Neutrophil (primary cell): ENCODE data around the gene PLD2.
"Not testable (repeated sequence)": the region's sequence is repeated elsewhere in the genome, so short reads cannot be mapped to it uniquely, and the experiment has no call there.

ENCODE experiments used
- H3K27ac ChIP-seq: fragments of 200-600 bp; sonication (generic); 2 replicates; pipeline ENCODE4 v1.5.1; 2016; ENCODE audit warnings: mild to moderate bottlenecking, moderate library complexity
- H3K27me3 ChIP-seq: fragments of 200-600 bp; sonication (generic); 2 replicates; pipeline ENCODE4 v1.6.0; 2016; ENCODE audit warnings: mild to moderate bottlenecking
- H3K36me3 ChIP-seq: fragments of 200-600 bp; sonication (generic); 2 replicates; pipeline ENCODE4 v1.5.1; 2017
- H3K4me1 ChIP-seq, 2 experiments: fragments of 200-600 bp in 1 of 2; sonication (generic) in 1 of 2; 1 replicate in 1 of 2; 2 replicates in 1 of 2; pipeline versions ENCODE4 v1.5.1 to v1.6.1; 2013 to 2016; ENCODE audit warnings: low read depth in 1 of 2, low read length in 1 of 2, mild to moderate bottlenecking in 1 of 2, moderate library complexity in 1 of 2; ENCODE audit not compliant: control insufficient read depth in 1 of 2, insufficient read depth in 1 of 2
- H3K4me3 ChIP-seq, 2 experiments: fragments of 200-600 bp in 1 of 2; sonication (generic) in 1 of 2; 1 replicate in 1 of 2; 2 replicates in 1 of 2; pipeline ENCODE4 v1.5.1; 2013 to 2016; ENCODE audit warnings: low read depth in 1 of 2, low read length in 1 of 2, mild to moderate bottlenecking in 1 of 2, moderate library complexity in 1 of 2
- H3K9me3 ChIP-seq: fragments of 200-600 bp; sonication (generic); 2 replicates; pipeline ENCODE4 v1.5.1; 2016
- TF ChIP-seq, protein P1 (sequence below): fragments of 200-600 bp; sonication (generic); IDR thresholded peaks from 2 replicates; pipeline ENCODE4 v1.5.1; 2016; ENCODE audit warnings: antibody characterized with exemption

Gene PLD2

DNA sequence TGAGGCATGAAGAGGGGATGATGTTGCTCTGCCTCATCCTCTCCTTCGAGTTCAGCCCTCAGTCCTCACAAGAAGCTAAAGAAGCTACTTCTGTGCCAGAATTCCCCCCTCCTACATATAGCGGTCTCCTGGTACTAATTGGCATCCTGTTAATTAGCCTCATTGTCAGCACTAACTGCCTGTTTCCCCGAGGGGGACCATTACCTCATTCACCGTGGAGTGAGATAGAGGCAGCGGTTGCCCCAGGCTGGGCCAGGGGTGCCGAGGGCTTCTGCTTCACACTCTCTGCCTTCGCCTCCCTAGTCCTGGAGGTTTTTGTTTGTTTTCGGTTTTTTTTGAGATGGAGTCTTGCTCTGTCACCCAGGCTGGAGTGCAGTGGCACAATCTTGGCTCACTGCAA, 20.4 kb downstream of the PLD2 start:
- H3K9me3 ChIP-seq: no peaks in the 10 kb centered on the region
- no peak overlapping the region for H3K27ac ChIP-seq
- TF ChIP-seq, protein P1, sequence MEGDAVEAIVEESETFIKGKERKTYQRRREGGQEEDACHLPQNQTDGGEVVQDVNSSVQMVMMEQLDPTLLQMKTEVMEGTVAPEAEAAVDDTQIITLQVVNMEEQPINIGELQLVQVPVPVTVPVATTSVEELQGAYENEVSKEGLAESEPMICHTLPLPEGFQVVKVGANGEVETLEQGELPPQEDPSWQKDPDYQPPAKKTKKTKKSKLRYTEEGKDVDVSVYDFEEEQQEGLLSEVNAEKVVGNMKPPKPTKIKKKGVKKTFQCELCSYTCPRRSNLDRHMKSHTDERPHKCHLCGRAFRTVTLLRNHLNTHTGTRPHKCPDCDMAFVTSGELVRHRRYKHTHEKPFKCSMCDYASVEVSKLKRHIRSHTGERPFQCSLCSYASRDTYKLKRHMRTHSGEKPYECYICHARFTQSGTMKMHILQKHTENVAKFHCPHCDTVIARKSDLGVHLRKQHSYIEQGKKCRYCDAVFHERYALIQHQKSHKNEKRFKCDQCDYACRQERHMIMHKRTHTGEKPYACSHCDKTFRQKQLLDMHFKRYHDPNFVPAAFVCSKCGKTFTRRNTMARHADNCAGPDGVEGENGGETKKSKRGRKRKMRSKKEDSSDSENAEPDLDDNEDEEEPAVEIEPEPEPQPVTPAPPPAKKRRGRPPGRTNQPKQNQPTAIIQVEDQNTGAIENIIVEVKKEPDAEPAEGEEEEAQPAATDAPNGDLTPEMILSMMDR: no peak
- no peaks in the 10 kb centered on the region for H3K36me3 ChIP-seq
- peaks cover 4% of the 10 kb centered on the region for H3K27me3 ChIP-seq
- no peak overlapping the region for H3K4me3 ChIP-seq
- H3K4me1 ChIP-seq: no peaks in the 10 kb centered on the region

DNA sequence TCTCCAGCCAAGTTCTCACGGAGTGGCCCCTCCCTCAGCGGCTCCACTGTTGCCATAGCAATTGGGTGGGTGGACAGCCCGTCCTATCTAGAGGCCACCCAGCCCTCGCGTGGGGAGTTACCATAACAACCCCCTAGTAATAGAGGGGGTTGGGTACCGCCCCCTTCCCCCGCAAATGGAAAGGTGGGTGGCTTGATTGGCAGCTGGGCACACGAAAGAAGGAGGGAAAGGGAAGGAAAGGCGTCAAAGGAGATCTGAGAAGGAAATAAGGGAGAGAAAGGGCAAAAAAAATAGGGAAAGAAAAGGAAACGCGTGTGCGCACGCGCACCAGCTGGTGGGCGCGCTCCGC, 25.9 kb downstream of the PLD2 start:
- H3K4me3 ChIP-seq: peak overlapping the region; percentile 81 to 93
- H3K9me3 ChIP-seq, H3K27me3 ChIP-seq, H3K36me3 ChIP-seq: not testable (repeated sequence)
- H3K27ac ChIP-seq: peak overlapping the region; percentile 87
- H3K4me1 ChIP-seq: peaks cover 30 to 41% of the 10 kb centered on the region in 2 experiments

DNA sequence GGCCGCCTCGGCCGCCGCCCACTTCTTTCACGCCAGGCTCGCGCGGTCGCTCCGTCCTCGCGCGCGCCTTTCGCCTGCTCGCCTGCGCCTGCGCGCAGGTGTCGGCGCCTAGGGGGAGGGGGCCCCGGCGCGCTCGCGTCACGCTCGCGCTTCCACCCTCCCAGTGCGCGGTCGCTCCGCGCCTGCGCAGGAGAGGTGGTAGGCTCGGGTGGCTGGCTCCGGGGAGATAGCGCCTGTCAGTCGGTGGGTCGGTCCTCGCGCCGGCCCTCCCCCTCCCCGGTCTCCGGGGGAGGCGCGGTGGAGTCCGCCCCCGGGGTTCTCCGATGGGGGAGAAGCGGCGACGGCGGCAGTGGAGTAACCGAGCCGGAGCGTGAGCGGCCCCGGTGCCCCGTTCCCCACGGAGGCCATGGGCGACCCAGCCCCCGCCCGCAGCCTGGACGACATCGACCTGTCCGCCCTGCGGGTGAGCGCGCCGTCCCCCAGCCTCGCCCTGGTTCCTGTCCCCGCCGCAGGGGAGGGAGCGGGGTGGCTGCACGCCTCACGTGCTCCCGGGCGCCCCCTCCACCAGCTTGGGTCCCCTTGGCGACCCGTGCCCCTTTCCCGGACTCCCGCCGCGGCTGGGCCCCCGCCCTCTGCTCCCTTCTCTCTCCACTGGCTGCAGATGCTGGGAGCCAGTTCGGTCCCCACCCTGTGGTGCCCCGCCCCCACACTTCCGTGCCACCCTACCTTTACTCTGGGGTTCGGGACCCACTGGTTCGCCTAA, 26.4 kb downstream of the PLD2 start, which contains the start of gene MINK1:
MINK1 (plus strand) TSS at position 163 of the 763 bp plus-strand sequence; CDS start at position 407, 244 bp downstream.
- peaks cover 7% of the 10 kb centered on the region for H3K36me3 ChIP-seq
- H3K9me3 ChIP-seq: no peaks in the 10 kb centered on the region
- TF ChIP-seq, protein P1: no peak
- peaks cover 31 to 45% of the 10 kb centered on the region in 2 experiments for H3K4me1 ChIP-seq
- peak within 1 kb of the TSS; percentile 87 for H3K27ac ChIP-seq
- peak within 1 kb of the TSS; percentile 81 to 93 for H3K4me3 ChIP-seq
- H3K27me3 ChIP-seq: no peaks in the 10 kb centered on the region

DNA sequence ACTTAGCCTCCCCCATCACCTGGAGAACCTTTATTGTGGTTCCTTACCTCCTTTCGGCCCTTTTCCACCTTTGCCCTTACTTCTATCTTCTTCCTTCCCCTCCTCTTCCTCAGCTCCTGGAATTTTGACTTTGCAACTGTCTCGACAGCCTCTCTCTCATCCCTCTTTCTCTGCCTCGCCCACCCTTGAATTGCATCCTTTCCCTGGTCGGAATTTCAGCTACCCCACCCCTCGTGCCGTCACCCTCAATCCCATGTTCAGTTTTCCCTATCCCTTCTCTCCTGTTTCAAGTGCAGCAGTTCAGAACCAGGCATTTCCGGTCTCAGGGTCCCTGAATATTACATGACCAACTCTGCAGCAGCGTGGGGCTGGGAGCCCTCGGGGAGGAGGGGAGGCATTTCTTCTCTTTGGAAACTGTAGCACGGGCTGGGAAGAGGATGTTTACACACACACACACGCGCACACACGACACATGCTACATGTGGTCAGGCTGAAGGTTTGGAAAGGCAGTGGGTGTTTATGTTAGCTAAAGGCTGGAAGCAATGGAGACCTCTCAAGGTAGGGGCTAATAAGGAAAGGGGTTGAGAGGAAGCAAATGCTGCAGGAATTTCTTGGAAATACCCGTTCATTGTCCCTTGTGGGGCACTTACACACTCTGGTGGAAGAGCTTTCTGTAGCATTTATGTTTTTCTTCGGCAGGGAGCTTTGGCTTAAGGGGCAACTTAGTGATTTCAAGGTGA, 27.2 kb downstream of the PLD2 start:
- peak overlapping the region; percentile 81 to 93 for H3K4me3 ChIP-seq
- TF ChIP-seq, protein P1: no peak
- H3K27ac ChIP-seq: peak overlapping the region; percentile 87
- H3K9me3 ChIP-seq: no peaks in the 10 kb centered on the region
- no peaks in the 10 kb centered on the region for H3K27me3 ChIP-seq
- H3K4me1 ChIP-seq: peaks cover 31 to 45% of the 10 kb centered on the region in 2 experiments
- peaks cover 7% of the 10 kb centered on the region for H3K36me3 ChIP-seq

DNA sequence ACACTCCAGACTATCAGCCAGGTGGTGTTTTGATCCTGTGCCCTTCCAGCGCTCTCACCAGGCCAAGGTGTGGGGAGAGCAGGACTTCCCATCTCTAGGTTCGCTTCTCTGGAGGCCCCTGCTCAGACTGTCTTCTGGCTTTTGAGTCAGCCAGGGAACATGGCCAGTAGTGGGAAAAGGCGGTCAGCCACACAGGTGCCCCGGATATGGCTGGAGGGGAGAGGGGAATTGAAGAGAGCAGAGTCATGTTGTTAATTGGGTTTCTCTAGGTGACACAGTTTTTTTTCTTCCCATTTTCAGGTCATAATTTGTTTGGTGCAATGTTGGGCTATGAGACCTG, 27.7 kb downstream of the PLD2 start:
- H3K27me3 ChIP-seq: no peaks in the 10 kb centered on the region
- peaks cover 7% of the 10 kb centered on the region for H3K36me3 ChIP-seq
- H3K4me1 ChIP-seq: peaks cover 31 to 45% of the 10 kb centered on the region in 2 experiments
- H3K9me3 ChIP-seq: no peaks in the 10 kb centered on the region
- peak overlapping the region in 1 of 2 experiments; percentile 81 for H3K4me3 ChIP-seq
- H3K27ac ChIP-seq: peak overlapping the region; percentile 87
- TF ChIP-seq, protein P1: no peak

DNA sequence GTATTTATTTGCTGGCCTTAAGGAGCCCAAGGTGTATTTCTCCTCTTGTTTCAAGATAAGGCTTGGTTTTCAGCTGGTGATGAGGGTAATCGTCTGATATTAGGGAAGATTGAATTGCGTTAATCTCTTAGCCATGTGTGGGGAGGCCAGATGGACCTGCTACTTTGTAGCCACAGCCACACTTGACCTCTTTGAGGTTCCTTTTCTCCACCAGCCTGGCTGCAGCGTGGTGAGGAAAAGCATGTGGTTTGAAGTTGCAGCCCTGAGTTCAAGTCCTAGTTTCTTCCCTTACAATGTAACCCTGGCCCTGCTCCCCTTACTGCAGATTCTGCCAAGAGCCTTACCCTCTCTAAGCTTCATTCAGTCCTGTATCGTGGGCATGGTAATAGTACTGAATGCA, 29.3 kb downstream of the PLD2 start:
- TF ChIP-seq, protein P1: no peak
- Histone ChIP-seq H3K27ac (peak overlapping the region; percentile 87), H3K9me3 (no peaks in the 10 kb centered on the region), H3K4me1 (peaks cover 31 to 45% of the 10 kb centered on the region in 2 experiments), H3K27me3 (no peaks in the 10 kb centered on the region), H3K4me3 (no peak overlapping the region), H3K36me3 (peaks cover 7% of the 10 kb centered on the region)
